ENCODE results near the gene SLC2A5. TPM values are rescaled to one million over a fixed set of nuclear protein-coding genes. Genes with fewer than 3 reads are reported as not detected.

The SLC2A5 gene
- total and polyA plus RNA-seq, 9 of the 15 experiments (the other 6 are each of a cell fraction or from before 2014, with no cell fraction given): 0.08 TPM; not detected in 8

- TF ChIP-seq ATF3 (IDR thresholded peaks at IDR 0.05) (no peak), ATF3 (CRISPR knock-in tag; conservative IDR thresholded peaks at IDR 0.05) (no peak), MED1 (CRISPR knock-in tag; IDR thresholded peaks at IDR 0.05; ENCODE audit: borderline replicate concordance) (no peak), ETS1 (conservative IDR thresholded peaks at IDR 0.05; ENCODE audit: control insufficient read depth, low read depth, low read length) (no peak), ZNF668 (CRISPR knock-in tag; IDR thresholded peaks at IDR 0.05) (no peak), ZNF133 (CRISPR knock-in tag; IDR thresholded peaks at IDR 0.05) (no peak), ELK1 (CRISPR knock-in tag; IDR thresholded peaks at IDR 0.05) (no peak), LEF1 (IDR thresholded peaks at IDR 0.05) (no peak), CHD2 (IDR thresholded peaks at IDR 0.05; ENCODE audit: low read depth, low read length) (no peak), ZNF431 (CRISPR knock-in tag; IDR thresholded peaks at IDR 0.05) (no peak)
Observed at GRCh38 chr1:9031484-9032259, 37.8 kb downstream of the SLC2A5 start (continued).
